Vagina (tissue), 2 donors: ENCODE results near the gene DGCR2. TPM values are rescaled to one million over a fixed set of nuclear protein-coding genes. Genes with fewer than 3 reads are reported as not detected.

Experiments
- DNase-seq, 2 donors: peaks; one replicate each; pipeline ENCODE4 v3.0.0-alpha.2; 2017; ENCODE audit errors: extremely low spot score in 2 of 2
- H3K27ac ChIP-seq: fragments of 200-600 bp; sonication (generic); one replicate; pipeline ENCODE4 v1.5.1; 2019
- H3K27me3 ChIP-seq: fragments of 200-600 bp; sonication (generic); one replicate; pipeline ENCODE4 v1.5.1; 2019
- H3K36me3 ChIP-seq, 2 donors: fragments of 200-600 bp; sonication (generic); one replicate each; pipeline ENCODE4 v1.5.1; 2017 to 2019
- H3K4me1 ChIP-seq: fragments of 200-600 bp; sonication (generic); one replicate; pipeline ENCODE4 v1.5.1; 2019
- H3K4me3 ChIP-seq, 2 donors: fragments of 200-600 bp; sonication (generic); 1 replicate in 1 of 2; 2 replicates in 1 of 2; pipeline ENCODE4 v1.5.1; 2016 to 2019
- H3K9me3 ChIP-seq: fragments of 200-600 bp; sonication (generic); one replicate; pipeline ENCODE4 v1.5.1; 2019
- CTCF ChIP-seq, 3 experiments: fragments of 450-650 bp in 2 of 3; fragments of 200-600 bp in 1 of 3; sonication (generic) in 1 of 3; IDR thresholded peaks; one replicate each; pipeline ENCODE4 v1.5.1; 2017 to 2019; ENCODE audit warnings: antibody characterized with exemption in 3 of 3, mild to moderate bottlenecking in 2 of 3, moderate library complexity in 2 of 3
- POLR2A ChIP-seq, 2 donors: fragments of 450-650 bp; IDR thresholded peaks; one replicate each; pipeline ENCODE4 v1.6.1; 2017; ENCODE audit warnings: antibody characterized with exemption in 2 of 2, mild to moderate bottlenecking in 2 of 2, moderate library complexity in 2 of 2
- POLR2AphosphoS5 ChIP-seq, 2 donors: sonication (generic); formaldehyde crosslinking; IDR thresholded peaks; one replicate each; pipeline ENCODE4 v1.9.0; 2017; ENCODE audit warnings: antibody characterized with exemption in 2 of 2, mild to moderate bottlenecking in 2 of 2, low read depth in 1 of 2; ENCODE audit not compliant: insufficient read depth in 1 of 2
- intact Hi-C: fragments of 100-400 bp; cut with DNase I; formaldehyde crosslinking; loops from one replicate; pipeline ENCODE4 v1.15.1; 2023
- total RNA-seq: library from RNA; depleted of rRNA; stranded (reverse); fragments of >200 nt; gene quantifications from one replicate; pipeline ENCODE4 v1.2.3, GENCODE V29; 2016

DGCR2 gene
- total RNA-seq, 1 donor from 2014 or later = 66.3 TPM

GRCh38 chr22:19128946-19129727 lies 6.9 kb upstream of the DGCR2 start:
- DNase-seq = no peak
- intact Hi-C loops = no loop called here
- Histone ChIP-seq H3K4me3 (no peak overlapping the region), H3K36me3 (peaks cover 4 to 10% of the 10 kb centered on the region in 2 donors), H3K27me3 (no peaks in the 10 kb centered on the region), H3K4me1 (peaks cover 33% of the 10 kb centered on the region), H3K9me3 (no peaks in the 10 kb centered on the region), H3K27ac (no peak overlapping the region)
- TF ChIP-seq POLR2AphosphoS5 (IDR thresholded peaks at IDR 0.05; ENCODE audit: insufficient read depth in 1 of 2, low read depth in 1 of 2) = no peak
- no peak for TF ChIP-seq POLR2A (IDR thresholded peaks at IDR 0.05)
- TF ChIP-seq CTCF (IDR thresholded peaks at IDR 0.05) = no peak

GRCh38 chr22:19128009-19128401 lies 5.8 kb upstream of the DGCR2 start:
- intact Hi-C loops = no loop called here
- DNase-seq = no peak
- Histone ChIP-seq H3K4me1 (peaks cover 37% of the 10 kb centered on the region), H3K4me3 (no peak overlapping the region), H3K9me3 (no peaks in the 10 kb centered on the region), H3K27ac (no peak overlapping the region), H3K27me3 (no peaks in the 10 kb centered on the region), H3K36me3 (no peaks in the 10 kb centered on the region)
- no peak for TF ChIP-seq CTCF (IDR thresholded peaks at IDR 0.05)
- TF ChIP-seq POLR2AphosphoS5 (IDR thresholded peaks at IDR 0.05; ENCODE audit: insufficient read depth in 1 of 2, low read depth in 1 of 2) = no peak
- no peak for TF ChIP-seq POLR2A (IDR thresholded peaks at IDR 0.05)

GRCh38 chr22:19127329-19128008 lies 5.3 kb upstream of the DGCR2 start:
- intact Hi-C loops = no loop called here
- Histone ChIP-seq H3K36me3 (no peaks in the 10 kb centered on the region), H3K9me3 (no peaks in the 10 kb centered on the region), H3K4me3 (no peak overlapping the region), H3K27me3 (no peaks in the 10 kb centered on the region), H3K27ac (peak overlapping the region; percentile 30), H3K4me1 (peaks cover 41% of the 10 kb centered on the region)
- TF ChIP-seq POLR2AphosphoS5 (IDR thresholded peaks at IDR 0.05; ENCODE audit: insufficient read depth in 1 of 2, low read depth in 1 of 2) (peak in 1 of 2 donors; percentile 30), CTCF (IDR thresholded peaks at IDR 0.05) (no peak), POLR2A (IDR thresholded peaks at IDR 0.05) (no peak)
- no peak for DNase-seq

- no peak for TF ChIP-seq POLR2A (IDR thresholded peaks at IDR 0.05)
- TF ChIP-seq POLR2AphosphoS5 (IDR thresholded peaks at IDR 0.05; ENCODE audit: insufficient read depth in 1 of 2, low read depth in 1 of 2) = no peak
- TF ChIP-seq CTCF (IDR thresholded peaks at IDR 0.05) = no peak
- Histone ChIP-seq H3K27me3 (no peaks in the 10 kb centered on the region), H3K27ac (peak overlapping the region; percentile 30), H3K4me1 (peaks cover 41% of the 10 kb centered on the region), H3K9me3 (no peaks in the 10 kb centered on the region), H3K4me3 (no peak overlapping the region), H3K36me3 (no peaks in the 10 kb centered on the region)
- intact Hi-C loops = no loop called here
- no peak for DNase-seq
Measured at GRCh38 chr22:19126309-19127273, 4.4 kb upstream of the DGCR2 start.
